Heart left ventricle (tissue), 13 donors: Measurements from ENCODE around the gene CDHR3.

Experiments used
- POLR2A ChIP-seq, 2 donors: fragments of 450-650 bp; IDR thresholded peaks; one replicate each; pipeline ENCODE4 v1.6.1; 2017; ENCODE audit warnings: antibody characterized with exemption in 2 of 2, mild to moderate bottlenecking in 2 of 2, moderate library complexity in 2 of 2
- TF ChIP-seq, protein P1 (sequence below), 12 donors: fragments of 200-600 bp; sonication (generic) in 4 of 12; IDR thresholded peaks; one replicate each; pipeline versions ENCODE4 v1.5.0 to v1.8.0; 2018 to 2022; ENCODE audit warnings: antibody characterized with exemption in 12 of 12, mild to moderate bottlenecking in 5 of 12
- donor health status: ischemic (EF 13 %, LVEDD 7.1; RV severe dilation, severe dysfunction).
- donor health status: DM: no; HTN: yes; CAD: no.
- donor health status: DM: no; HTN: no; CAD: no.
- donor health status: ischemic (EF 25% LVEDD 6.9; RV normal size, moderate dysfunction).
- donor health status: ischemic (EF 25% LVEDD 5.7; RV mildly dilated, moderate dysfunction).
- donor health status: ischemic (EF 35%, LVEDD 5.7; RV mildly dilated, moderate dysfunction).
- donor health status: nonischemic (EF 11% LVEDD 7.7; RV severe dilation, severe dysfunction).
- donor health status: DM: yes; HTN: yes; CAD: no.
- donor health status: PGD.
- donor health status: ischemic (EF 29% LVEDD 5.4; RV normal size, mild dysfunction).
- donor health status: nonischemic (EF 23%, LVEDD 6.1; RV moderate dilation, normal function).

DNA sequence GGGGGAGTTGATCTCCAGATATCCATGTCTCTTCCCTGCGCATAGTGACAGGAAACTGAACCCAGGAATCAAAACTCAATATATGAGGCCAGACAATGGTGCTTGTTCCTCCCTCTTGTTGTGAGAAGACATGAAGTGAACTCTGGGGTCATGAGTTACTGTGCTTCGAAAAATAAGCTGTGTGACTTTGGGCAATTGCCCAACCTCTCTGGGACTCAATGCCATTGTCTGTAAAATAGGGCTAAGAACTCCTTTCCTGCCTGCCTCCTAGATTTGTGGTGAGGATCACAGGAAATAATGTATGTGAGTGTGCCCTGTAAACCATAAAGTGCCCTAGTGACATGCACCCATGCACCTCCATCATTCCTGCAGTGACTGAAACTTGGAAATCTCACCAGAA lies 100.6 kb downstream of the CDHR3 start:
- TF ChIP-seq, protein P1, sequence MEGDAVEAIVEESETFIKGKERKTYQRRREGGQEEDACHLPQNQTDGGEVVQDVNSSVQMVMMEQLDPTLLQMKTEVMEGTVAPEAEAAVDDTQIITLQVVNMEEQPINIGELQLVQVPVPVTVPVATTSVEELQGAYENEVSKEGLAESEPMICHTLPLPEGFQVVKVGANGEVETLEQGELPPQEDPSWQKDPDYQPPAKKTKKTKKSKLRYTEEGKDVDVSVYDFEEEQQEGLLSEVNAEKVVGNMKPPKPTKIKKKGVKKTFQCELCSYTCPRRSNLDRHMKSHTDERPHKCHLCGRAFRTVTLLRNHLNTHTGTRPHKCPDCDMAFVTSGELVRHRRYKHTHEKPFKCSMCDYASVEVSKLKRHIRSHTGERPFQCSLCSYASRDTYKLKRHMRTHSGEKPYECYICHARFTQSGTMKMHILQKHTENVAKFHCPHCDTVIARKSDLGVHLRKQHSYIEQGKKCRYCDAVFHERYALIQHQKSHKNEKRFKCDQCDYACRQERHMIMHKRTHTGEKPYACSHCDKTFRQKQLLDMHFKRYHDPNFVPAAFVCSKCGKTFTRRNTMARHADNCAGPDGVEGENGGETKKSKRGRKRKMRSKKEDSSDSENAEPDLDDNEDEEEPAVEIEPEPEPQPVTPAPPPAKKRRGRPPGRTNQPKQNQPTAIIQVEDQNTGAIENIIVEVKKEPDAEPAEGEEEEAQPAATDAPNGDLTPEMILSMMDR (IDR thresholded peaks at IDR 0.05), result no peak
- TF ChIP-seq POLR2A (IDR thresholded peaks at IDR 0.05), result no peak
